Transverse colon (tissue), 4 donors: Measurements from ENCODE around the gene IL19. TPM values are rescaled to one million over a fixed set of nuclear protein-coding genes. Genes with fewer than 3 reads are reported as not detected.
A peak's percentile ranks its signal among the peaks of the same experiment; 100 is the strongest.

ENCODE experiments used
- DNase-seq: peaks from one replicate; pipeline ENCODE4 v3.0.0-alpha.2; 2019
- H3K27ac ChIP-seq, 4 donors: fragments of 200-600 bp; sonication (generic); 2 replicates each; pipeline ENCODE4 v1.5.1; 2016 to 2018; ENCODE audit warnings: inconsistent platforms in 4 of 4
- H3K27me3 ChIP-seq: fragments of 200-600 bp; sonication (generic); 2 replicates; pipeline ENCODE4 v1.5.1; 2017; ENCODE audit warnings: inconsistent platforms
- H3K36me3 ChIP-seq, 4 donors: fragments of 200-600 bp; sonication (generic); 2 replicates each; pipeline ENCODE4 v1.5.1; 2017 to 2019; ENCODE audit warnings: inconsistent platforms in 4 of 4
- H3K4me1 ChIP-seq, 4 donors: fragments of 200-600 bp; sonication (generic); 2 replicates each; pipeline ENCODE4 v1.5.1; 2017 to 2020; ENCODE audit warnings: inconsistent platforms in 4 of 4
- H3K4me3 ChIP-seq, 4 donors: fragments of 200-600 bp; sonication (generic); 1 replicate in 1 of 4; 2 replicates in 3 of 4; pipeline versions ENCODE4 v1.5.1 to v1.6.1; 2017 to 2019; ENCODE audit warnings: inconsistent platforms in 4 of 4
- H3K9me3 ChIP-seq, 2 donors: fragments of 200-600 bp; sonication (generic); 2 replicates each; pipeline ENCODE4 v1.5.1; 2017 to 2019; ENCODE audit warnings: inconsistent platforms in 2 of 2
- CTCF ChIP-seq, 5 experiments: fragments of 200-600 bp in 3 of 5; fragments of 450-650 bp in 2 of 5; sonication (generic) in 3 of 5; IDR thresholded peaks; 1 replicate in 2 of 5; 2 replicates in 3 of 5; pipeline ENCODE4 v1.5.1; 2016 to 2017; ENCODE audit warnings: antibody characterized with exemption in 5 of 5, inconsistent platforms in 3 of 5, mild to moderate bottlenecking in 2 of 5, moderate library complexity in 1 of 5
- EP300 ChIP-seq: sonication (generic); formaldehyde crosslinking; IDR thresholded peaks from one replicate; pipeline ENCODE4 v1.6.1; 2017; ENCODE audit warnings: antibody characterized with exemption, low read depth
- POLR2A ChIP-seq: fragments of 450-650 bp; IDR thresholded peaks from one replicate; pipeline ENCODE4 v1.6.1; 2016; ENCODE audit warnings: antibody characterized with exemption, mild to moderate bottlenecking, moderate library complexity
- POLR2AphosphoS5 ChIP-seq, 3 donors: sonication (generic); formaldehyde crosslinking; IDR thresholded peaks; one replicate each; pipeline ENCODE4 v1.6.1; 2016; ENCODE audit warnings: antibody characterized with exemption in 3 of 3
- WGBS, 2 donors: methylation state at CpG; one replicate each; pipeline ENCODE4 v1.1.5; 2018; ENCODE audit warnings: low coverage in 1 of 2; 5-methylcytosine and 5-hydroxymethylcytosine counted together
- in situ Hi-C, 4 donors: fragments of 200-750 bp; cut with MboI; loops; one replicate each; pipeline versions ENCODE4 v1.15.0 to v1.15.1; 2017; ENCODE audit warnings: low sequenced_read_pairs in 3 of 4, low pct_ligation_motif_present in 1 of 4, low pct_unique_long_range_greater_than_20kb in 1 of 4
- intact Hi-C: fragments of 100-400 bp; cut with DNase I; formaldehyde crosslinking; loops from one replicate; pipeline ENCODE4 v1.15.1; 2023; ENCODE audit warnings: low total_unique reads
- total RNA-seq, 4 donors: library from RNA; depleted of rRNA; stranded (reverse); fragments of >200 nt; gene quantifications; one replicate each; pipeline ENCODE4 v1.1.0, GENCODE V29; 2016

The IL19 gene
- total RNA-seq, 4 donors from 2014 or later: not detected

- WGBS, 2 donors: 83 to 90% methylated on average over 3 to 5 of the region's 5 CpGs
- intact Hi-C loops (no loop called here), in situ Hi-C loops (no loop called here)
- no peak overlapping the region for H3K27ac ChIP-seq
- H3K4me3 ChIP-seq: no peak overlapping the region
- no peak for DNase-seq
- H3K9me3 ChIP-seq: peaks cover 0 to 5% of the 10 kb centered on the region in 2 donors
- no peaks in the 10 kb centered on the region for H3K36me3 ChIP-seq
- H3K27me3 ChIP-seq: peaks cover 5% of the 10 kb centered on the region
- TF ChIP-seq POLR2AphosphoS5 (IDR thresholded peaks at IDR 0.05) (no peak), CTCF (IDR thresholded peaks at IDR 0.05) (peak in 2 of 5 experiments; percentile 11 to 24), EP300 (no peak), POLR2A (no peak)
- H3K4me1 ChIP-seq: no peaks in the 10 kb centered on the region
These were observed 86.3 kb downstream of the IL19 start for GRCh38 chr1:206856674-206857464.

GRCh38 chr1:206859082-206859521 is 88.5 kb downstream of the IL19 start:
- in situ Hi-C loops: no loop called here
- Histone ChIP-seq H3K27ac (no peak overlapping the region), H3K4me3 (no peak overlapping the region), H3K27me3 (peaks cover 5% of the 10 kb centered on the region), H3K9me3 (no peaks in the 10 kb centered on the region), H3K4me1 (no peaks in the 10 kb centered on the region), H3K36me3 (no peaks in the 10 kb centered on the region)
- intact Hi-C loops: no loop called here
- 57% methylated on average over 5 of the region's 5 CpGs; no CpG with 5 or more reads in 1 of the 2 donors for WGBS, 2 donors
- TF ChIP-seq CTCF (IDR thresholded peaks at IDR 0.05): no peak
- no peak for DNase-seq

- Histone ChIP-seq H3K27me3 (peaks cover 5% of the 10 kb centered on the region), H3K9me3 (no peaks in the 10 kb centered on the region), H3K36me3 (no peaks in the 10 kb centered on the region), H3K27ac (no peak overlapping the region), H3K4me3 (no peak overlapping the region), H3K4me1 (no peaks in the 10 kb centered on the region)
- intact Hi-C loops (loop anchor here (5.0 kb wide), 1 partner anchor 612 kb away; no protein-coding TSS in a partner anchor), in situ Hi-C loops (no loop called here)
- 69 to 88% methylated on average over 4 of the region's 4 CpGs for WGBS, 2 donors
- no peak for DNase-seq
- no peak for TF ChIP-seq EP300
- TF ChIP-seq POLR2A: no peak
- TF ChIP-seq CTCF (IDR thresholded peaks at IDR 0.05): no peak
- no peak for TF ChIP-seq POLR2AphosphoS5 (IDR thresholded peaks at IDR 0.05)
These were observed 89.6 kb downstream of the IL19 start for GRCh38 chr1:206860165-206860564.

- H3K4me3 ChIP-seq: no peak overlapping the region
- in situ Hi-C loops: no loop called here
- intact Hi-C loops: loop anchor here (5.0 kb wide), 1 partner anchor 609 kb away; no protein-coding TSS in a partner anchor
- H3K4me1 ChIP-seq: no peaks in the 10 kb centered on the region
- H3K9me3 ChIP-seq: no peaks in the 10 kb centered on the region
- DNase-seq: no peak
- peaks cover 5% of the 10 kb centered on the region for H3K27me3 ChIP-seq
- H3K27ac ChIP-seq: no peak overlapping the region
- 50% methylated on average over 1 of the region's 1 CpG; no CpG with 5 or more reads in 1 of the 2 donors for WGBS, 2 donors
- no peak for TF ChIP-seq EP300
- TF ChIP-seq POLR2AphosphoS5 (IDR thresholded peaks at IDR 0.05): no peak
- no peak for TF ChIP-seq POLR2A
- no peak for TF ChIP-seq CTCF (IDR thresholded peaks at IDR 0.05)
- H3K36me3 ChIP-seq: no peaks in the 10 kb centered on the region
These were observed 92.7 kb downstream of the IL19 start for GRCh38 chr1:206863266-206863665.
